Neural cell (in vitro differentiated cells): ENCODE data around the gene WWC2. TPM values are rescaled to one million over a fixed set of nuclear protein-coding genes. Genes with fewer than 3 reads are reported as not detected.

Experiments used
- H2AFZ ChIP-seq: fragments of 200-600, 300-800 bp; sonication (generic), shearing (Covaris generic); 2 replicates; pipeline ENCODE4 v1.6.0; 2014; ENCODE audit warnings: low read depth, mild to moderate bottlenecking, antibody characterized with exemption, low read length, moderate library complexity
- H3F3A ChIP-seq: fragments of 200-600 bp; shearing (Covaris generic); 2 replicates; pipeline ENCODE4 v1.6.1; 2016; ENCODE audit warnings: mild to moderate bottlenecking, moderate library complexity, mixed read lengths, antibody characterized with exemption, low read length; ENCODE audit not compliant: insufficient read depth, poor library complexity, severe bottlenecking
- H3K27ac ChIP-seq: fragments of 200-600, 300-800 bp; sonication (generic), shearing (Covaris generic); 2 replicates; pipeline ENCODE4 v1.5.1; 2014; ENCODE audit warnings: mild to moderate bottlenecking, low read length, moderate library complexity
- H3K27me3 ChIP-seq: fragments of 300-800, 200-600 bp; sonication (generic), shearing (Covaris generic); 2 replicates; pipeline ENCODE4 v1.6.0; 2014; ENCODE audit warnings: mild to moderate bottlenecking, low read depth, low read length, moderate library complexity; ENCODE audit not compliant: insufficient read depth
- H3K36me3 ChIP-seq: fragments of 300-800, 200-600 bp; sonication (generic), shearing (Covaris generic); 2 replicates; pipeline ENCODE4 v1.5.1; 2014; ENCODE audit warnings: mild to moderate bottlenecking, antibody characterized with exemption, low read length, moderate library complexity; ENCODE audit not compliant: insufficient read depth
- H3K4me2 ChIP-seq: fragments of 300-800, 200-600 bp; sonication (generic), shearing (Covaris generic); 2 replicates; pipeline ENCODE4 v1.6.0; 2014; ENCODE audit warnings: mild to moderate bottlenecking, low read length
- H3K4me3 ChIP-seq: fragments of 300-800, 200-600 bp; sonication (generic), shearing (Covaris generic); 2 replicates; pipeline ENCODE4 v1.5.1; 2014; ENCODE audit warnings: mild to moderate bottlenecking, low read length, moderate library complexity
- H3K79me2 ChIP-seq: fragments of 200-600 bp; shearing (Covaris generic); replicated peaks from 2 replicates; pipeline ENCODE4 v1.6.0; 2014; ENCODE audit warnings: mild to moderate bottlenecking, low read length, moderate library complexity; ENCODE audit not compliant: insufficient read depth
- H3K9ac ChIP-seq: fragments of 300-800, 200-600 bp; sonication (generic), shearing (Covaris generic); 2 replicates; pipeline ENCODE4 v1.6.1; 2016; ENCODE audit warnings: mild to moderate bottlenecking, low read length, mixed read lengths
- H3K9me2 ChIP-seq: fragments of 200-600 bp; shearing (Covaris generic); 2 replicates; pipeline ENCODE4 v1.6.1; 2016; ENCODE audit warnings: mild to moderate bottlenecking, low read length, mixed read lengths; ENCODE audit not compliant: insufficient read depth
- H3K9me3 ChIP-seq: fragments of 200-600, 300-800 bp; sonication (generic), shearing (Covaris generic); 2 replicates; pipeline ENCODE4 v1.6.1; 2016; ENCODE audit warnings: mild to moderate bottlenecking, mixed run types, low read length, moderate library complexity, mixed read lengths
- H4K20me1 ChIP-seq: fragments of 200-600 bp; shearing (Covaris generic); 2 replicates; pipeline ENCODE4 v1.6.1; 2016; ENCODE audit warnings: mild to moderate bottlenecking, mixed run types; ENCODE audit not compliant: insufficient read depth
- EP300 ChIP-seq: fragments of 450-650 bp; conservative IDR thresholded peaks from 2 replicates; pipeline ENCODE4 v1.6.1; 2014; ENCODE audit warnings: antibody characterized with exemption, mild to moderate bottlenecking, moderate library complexity; ENCODE audit not compliant: poor library complexity, severe bottlenecking
- EZH2 ChIP-seq: fragments of 200-600, 300-800 bp; shearing (Covaris generic), sonication (generic); IDR thresholded peaks from 2 replicates; pipeline ENCODE4 v1.6.1; 2014; ENCODE audit warnings: antibody characterized with exemption, low read length, borderline replicate concordance, mild to moderate bottlenecking; ENCODE audit not compliant: insufficient read depth, poor library complexity, severe bottlenecking
- MXI1 ChIP-seq: fragments of 450-650 bp; conservative IDR thresholded peaks from 2 replicates; pipeline ENCODE4 v1.6.1; 2014; ENCODE audit warnings: antibody characterized with exemption, mild to moderate bottlenecking; ENCODE audit not compliant: poor library complexity, severe bottlenecking
- POLR2AphosphoS5 ChIP-seq: IDR thresholded peaks from 2 replicates; pipeline ENCODE4 v1.6.1; 2012
- RAD21 ChIP-seq: fragments of 450-650 bp; conservative IDR thresholded peaks from 2 replicates; pipeline ENCODE4 v1.6.1; 2014; ENCODE audit warnings: antibody characterized with exemption, mild to moderate bottlenecking, moderate library complexity
- SMC3 ChIP-seq: fragments of 450-650 bp; conservative IDR thresholded peaks from 2 replicates; pipeline ENCODE4 v1.6.1; 2014; ENCODE audit warnings: antibody characterized with exemption, mild to moderate bottlenecking, moderate library complexity; ENCODE audit not compliant: poor library complexity
- TAF1 ChIP-seq: IDR thresholded peaks from 2 replicates; pipeline ENCODE4 v1.6.1; 2012; ENCODE audit warnings: low read depth
- polyA plus RNA-seq: library from polyadenylated mRNA; depleted of rRNA; stranded (reverse); fragments of >200 nt; gene quantifications from 2 replicates; pipeline ENCODE4 v1.2.3, GENCODE V29; 2014
- TF ChIP-seq, protein P1 (sequence below): fragments of 450-650 bp; IDR thresholded peaks from 2 replicates; pipeline ENCODE4 v1.5.1; 2014; ENCODE audit warnings: antibody characterized with exemption, mild to moderate bottlenecking, moderate library complexity; ENCODE audit not compliant: poor library complexity, severe bottlenecking
- TF ChIP-seq, protein P2 (sequence below): IDR thresholded peaks from 2 replicates; pipeline ENCODE4 v1.6.1; 2012; ENCODE audit warnings: borderline replicate concordance

The WWC2 gene
- polyA plus RNA-seq, 1 donor from 2014 or later = 5.7 TPM

DNA sequence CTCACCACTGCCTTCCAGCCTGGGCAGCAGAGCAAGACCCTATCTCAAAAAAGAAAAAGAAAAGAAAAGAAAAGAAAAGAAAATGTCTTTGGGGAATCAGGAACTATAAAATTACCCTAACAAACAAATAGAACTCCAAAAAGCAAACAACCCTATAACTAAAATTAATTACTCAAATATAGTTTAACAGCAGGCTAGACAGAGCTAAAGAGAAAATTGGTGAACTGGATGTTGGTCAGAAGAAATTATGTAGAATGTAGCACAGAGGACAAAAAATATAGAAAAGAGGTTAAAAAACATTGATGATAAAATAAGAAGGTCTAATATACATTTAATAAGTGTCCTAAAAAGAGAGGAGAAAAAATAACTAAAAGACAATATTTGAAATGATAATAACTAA lies 27.8 kb upstream of the WWC2 start:
- no peaks in the 10 kb centered on the region for H3F3A ChIP-seq
- TF ChIP-seq SMC3 (no peak), POLR2AphosphoS5 (no peak), EP300 (no peak), RAD21 (no peak), TAF1 (no peak), MXI1 (no peak), EZH2 (no peak)
- TF ChIP-seq, protein P1, sequence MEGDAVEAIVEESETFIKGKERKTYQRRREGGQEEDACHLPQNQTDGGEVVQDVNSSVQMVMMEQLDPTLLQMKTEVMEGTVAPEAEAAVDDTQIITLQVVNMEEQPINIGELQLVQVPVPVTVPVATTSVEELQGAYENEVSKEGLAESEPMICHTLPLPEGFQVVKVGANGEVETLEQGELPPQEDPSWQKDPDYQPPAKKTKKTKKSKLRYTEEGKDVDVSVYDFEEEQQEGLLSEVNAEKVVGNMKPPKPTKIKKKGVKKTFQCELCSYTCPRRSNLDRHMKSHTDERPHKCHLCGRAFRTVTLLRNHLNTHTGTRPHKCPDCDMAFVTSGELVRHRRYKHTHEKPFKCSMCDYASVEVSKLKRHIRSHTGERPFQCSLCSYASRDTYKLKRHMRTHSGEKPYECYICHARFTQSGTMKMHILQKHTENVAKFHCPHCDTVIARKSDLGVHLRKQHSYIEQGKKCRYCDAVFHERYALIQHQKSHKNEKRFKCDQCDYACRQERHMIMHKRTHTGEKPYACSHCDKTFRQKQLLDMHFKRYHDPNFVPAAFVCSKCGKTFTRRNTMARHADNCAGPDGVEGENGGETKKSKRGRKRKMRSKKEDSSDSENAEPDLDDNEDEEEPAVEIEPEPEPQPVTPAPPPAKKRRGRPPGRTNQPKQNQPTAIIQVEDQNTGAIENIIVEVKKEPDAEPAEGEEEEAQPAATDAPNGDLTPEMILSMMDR = no peak
- TF ChIP-seq, protein P2, sequence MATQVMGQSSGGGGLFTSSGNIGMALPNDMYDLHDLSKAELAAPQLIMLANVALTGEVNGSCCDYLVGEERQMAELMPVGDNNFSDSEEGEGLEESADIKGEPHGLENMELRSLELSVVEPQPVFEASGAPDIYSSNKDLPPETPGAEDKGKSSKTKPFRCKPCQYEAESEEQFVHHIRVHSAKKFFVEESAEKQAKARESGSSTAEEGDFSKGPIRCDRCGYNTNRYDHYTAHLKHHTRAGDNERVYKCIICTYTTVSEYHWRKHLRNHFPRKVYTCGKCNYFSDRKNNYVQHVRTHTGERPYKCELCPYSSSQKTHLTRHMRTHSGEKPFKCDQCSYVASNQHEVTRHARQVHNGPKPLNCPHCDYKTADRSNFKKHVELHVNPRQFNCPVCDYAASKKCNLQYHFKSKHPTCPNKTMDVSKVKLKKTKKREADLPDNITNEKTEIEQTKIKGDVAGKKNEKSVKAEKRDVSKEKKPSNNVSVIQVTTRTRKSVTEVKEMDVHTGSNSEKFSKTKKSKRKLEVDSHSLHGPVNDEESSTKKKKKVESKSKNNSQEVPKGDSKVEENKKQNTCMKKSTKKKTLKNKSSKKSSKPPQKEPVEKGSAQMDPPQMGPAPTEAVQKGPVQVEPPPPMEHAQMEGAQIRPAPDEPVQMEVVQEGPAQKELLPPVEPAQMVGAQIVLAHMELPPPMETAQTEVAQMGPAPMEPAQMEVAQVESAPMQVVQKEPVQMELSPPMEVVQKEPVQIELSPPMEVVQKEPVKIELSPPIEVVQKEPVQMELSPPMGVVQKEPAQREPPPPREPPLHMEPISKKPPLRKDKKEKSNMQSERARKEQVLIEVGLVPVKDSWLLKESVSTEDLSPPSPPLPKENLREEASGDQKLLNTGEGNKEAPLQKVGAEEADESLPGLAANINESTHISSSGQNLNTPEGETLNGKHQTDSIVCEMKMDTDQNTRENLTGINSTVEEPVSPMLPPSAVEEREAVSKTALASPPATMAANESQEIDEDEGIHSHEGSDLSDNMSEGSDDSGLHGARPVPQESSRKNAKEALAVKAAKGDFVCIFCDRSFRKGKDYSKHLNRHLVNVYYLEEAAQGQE = no peak
- no peaks in the 10 kb centered on the region for H3K9me3 ChIP-seq
- H3K4me3 ChIP-seq = no peak overlapping the region
- no peaks in the 10 kb centered on the region for H3K36me3 ChIP-seq
- no peaks in the 10 kb centered on the region for H3K9me2 ChIP-seq
- no peak overlapping the region for H2AFZ ChIP-seq
- no peak overlapping the region for H3K9ac ChIP-seq
- no peaks in the 10 kb centered on the region for H3K27me3 ChIP-seq
- H3K4me2 ChIP-seq = no peak overlapping the region
- H3K79me2 ChIP-seq = no peaks in the 10 kb centered on the region
- no peak overlapping the region for H3K27ac ChIP-seq
- no peaks in the 10 kb centered on the region for H4K20me1 ChIP-seq

- Histone ChIP-seq H3K36me3 (no peaks in the 10 kb centered on the region), H3K4me2 (no peak overlapping the region), H3K79me2 (no peaks in the 10 kb centered on the region), H3K9me2 (no peaks in the 10 kb centered on the region), H3K9ac (no peak overlapping the region), H2AFZ (no peak overlapping the region), H4K20me1 (no peaks in the 10 kb centered on the region), H3K4me3 (no peak overlapping the region), H3K27me3 (no peaks in the 10 kb centered on the region), H3K9me3 (no peaks in the 10 kb centered on the region), H3F3A (no peaks in the 10 kb centered on the region), H3K27ac (no peak overlapping the region)
- TF ChIP-seq, protein P2 = no peak
- TF ChIP-seq MXI1 (no peak), EP300 (no peak)
Measured at GRCh38 chr4:183072176-183072575, 26.9 kb upstream of the WWC2 start.
